HepG2 (cell line): Measurements from ENCODE around the gene CXCL3. TPM values are rescaled to one million over a fixed set of nuclear protein-coding genes. Genes with fewer than 3 reads are reported as not detected.

ENCODE experiments used
- ATAC-seq: fragments of 200-7000 bp; cut with Tn5 transposase; 3 replicates; pipeline ENCODE4 v1.9.1; 2020; ENCODE audit warnings: mild to moderate bottlenecking, moderate library complexity
- BruUV-seq: library from RNA; stranded (reverse); fragments of 400-500 nt; replicated peaks from 2 replicates; lab custom pipeline; 2021; lab: Mats Ljungman, UMichigan
- CTCF ChIA-PET: fragments of 300-600 bp; formaldehyde crosslinking; extraction: SDS; loops from one replicate; lab custom pipeline; 2021; ENCODE audit warnings: low total read pairs, inconsistent platforms, low intra/inter-chr PET ratio; lab: Yijun Ruan, JAX
- POLR2A ChIA-PET: fragments of 350-600 bp; sonication (Branson Sonifier 250); formaldehyde crosslinking; loops from one replicate; lab custom pipeline; 2020; ENCODE audit warnings: antibody characterized with exemption, inconsistent platforms; lab: Yijun Ruan, JAX
- DNase-seq: peaks from one replicate; pipeline ENCODE4 v3.0.0-alpha.2; 2015; ENCODE audit warnings: low spot score
- FAIRE-seq: peaks from 3 replicates; lab custom pipeline; 2011; peaks lifted over from hg19 to GRCh38; lab: Jason Lieb, UNC
- H2AFZ ChIP-seq: one replicate; pipeline ENCODE4 v1.6.1; 2011; ENCODE audit warnings: low read length, inconsistent platforms
- H3K27ac ChIP-seq: fragments of 300-600 bp; 3 replicates; pipeline ENCODE4 v1.8.0; 2011; ENCODE audit warnings: mixed run types, mild to moderate bottlenecking, mixed read lengths, low read length, inconsistent platforms; ENCODE audit not compliant: insufficient read depth; ENCODE audit errors: extremely low read length
- H3K27me3 ChIP-seq, 2 experiments: fragments of 200-600 bp in 1 of 2; 2 replicates in 1 of 2; 3 replicates in 1 of 2; pipeline versions ENCODE4 v1.6.0 to v1.8.0; 2011; ENCODE audit warnings: low read length in 2 of 2, mild to moderate bottlenecking in 2 of 2, moderate library complexity in 2 of 2, inconsistent platforms in 1 of 2; ENCODE audit not compliant: insufficient read depth in 2 of 2, control insufficient read depth in 1 of 2
- H3K36me3 ChIP-seq, 2 experiments: fragments of 200-600 bp in 1 of 2; replicated peaks in 1 of 2; 2 replicates in 1 of 2; 3 replicates in 1 of 2; pipeline versions ENCODE4 v1.5.1 to v1.8.0; 2011; ENCODE audit warnings: low read length in 2 of 2, inconsistent platforms in 1 of 2; ENCODE audit not compliant: insufficient read depth in 2 of 2, control insufficient read depth in 1 of 2
- H3K4me1 ChIP-seq: 2 replicates; pipeline ENCODE4 v1.5.1; 2012; ENCODE audit warnings: low read length, inconsistent platforms; ENCODE audit not compliant: insufficient read depth
- H3K4me2 ChIP-seq: 2 replicates; pipeline ENCODE4 v1.6.0; 2011; ENCODE audit warnings: low read depth, low read length, inconsistent platforms
- H3K4me3 ChIP-seq, 3 experiments: fragments of 200-600 bp in 1 of 3; sonication (generic), shearing (Covaris generic) in 1 of 3; replicated peaks in 1 of 3; 2 replicates each; pipeline ENCODE4 v1.5.1; 2011 to 2016; ENCODE audit warnings: low read length in 3 of 3, inconsistent platforms in 2 of 3, low read depth in 2 of 3, mild to moderate bottlenecking in 2 of 3, control low read depth in 1 of 3, mixed read lengths in 1 of 3; ENCODE audit not compliant: insufficient read depth in 1 of 3
- H3K79me2 ChIP-seq: one replicate; pipeline ENCODE4 v1.6.1; 2011; ENCODE audit warnings: low read length, inconsistent platforms; ENCODE audit not compliant: insufficient read depth
- H3K9ac ChIP-seq: 2 replicates; pipeline ENCODE4 v1.6.0; 2011; ENCODE audit warnings: mild to moderate bottlenecking, low read depth, low read length, inconsistent platforms; ENCODE audit not compliant: insufficient read depth
- H3K9me3 ChIP-seq: 2 replicates; pipeline ENCODE4 v1.5.1; 2012; ENCODE audit warnings: mild to moderate bottlenecking, low read length
- H4K20me1 ChIP-seq: 2 replicates; pipeline ENCODE4 v1.6.0; 2011; ENCODE audit warnings: inconsistent platforms, mild to moderate bottlenecking, low read length, moderate library complexity; ENCODE audit not compliant: insufficient read depth
- ATM ChIP-seq: fragments of 450-650 bp; IDR thresholded peaks from 2 replicates; pipeline ENCODE4 v1.7.1; 2017; ENCODE audit warnings: mild to moderate bottlenecking, borderline replicate concordance
- FOXA3 ChIP-seq: IDR thresholded peaks from 2 replicates; pipeline ENCODE4 v1.6.1; 2016; ENCODE audit warnings: missing genetic modification reagents, missing compliant biosample characterization
- FOXP1 ChIP-seq, 2 experiments: fragments of 450-650 bp in 1 of 2; IDR thresholded peaks; 2 replicates each; pipeline ENCODE4 v1.6.1; 2017 to 2018; ENCODE audit warnings: antibody characterized with exemption in 1 of 2
- HNF4A ChIP-seq: sonication (generic); formaldehyde crosslinking; IDR thresholded peaks from 2 replicates; pipeline ENCODE4 v1.4.0; 2020; ENCODE audit warnings: missing genetic modification reagents
- NFYB ChIP-seq: sonication (generic); formaldehyde crosslinking; IDR thresholded peaks from 2 replicates; pipeline ENCODE4 v1.4.0; 2020; ENCODE audit warnings: missing genetic modification reagents
- PHF5A ChIP-seq: IDR thresholded peaks from one replicate; pipeline ENCODE4 v1.6.1; 2018; ENCODE audit warnings: low read depth, missing genetic modification reagents; ENCODE audit not compliant: unreplicated experiment
- PLSCR1 ChIP-seq: sonication (generic); formaldehyde crosslinking; IDR thresholded peaks from 2 replicates; pipeline ENCODE4 v1.5.0; 2020; ENCODE audit warnings: missing genetic modification reagents, mild to moderate bottlenecking, borderline replicate concordance
- SP4 ChIP-seq: sonication (generic); formaldehyde crosslinking; IDR thresholded peaks from 2 replicates; pipeline ENCODE4 v1.8.1; 2023; ENCODE audit warnings: mild to moderate bottlenecking, missing genetic modification reagents
- TARDBP ChIP-seq: sonication (generic); formaldehyde crosslinking; IDR thresholded peaks from 2 replicates; pipeline ENCODE4 v1.8.0; 2022; ENCODE audit warnings: mild to moderate bottlenecking, missing genetic modification reagents
- TOPORS ChIP-seq: sonication (generic); formaldehyde crosslinking; IDR thresholded peaks from 2 replicates; pipeline ENCODE4 v1.8.0; 2023; ENCODE audit warnings: mild to moderate bottlenecking, missing genetic modification reagents
- WGBS: methylation state at CpG from one replicate; pipeline ENCODE4 v1.1.6; 2017; ENCODE audit warnings: low lambda C conversion rate; 5-methylcytosine and 5-hydroxymethylcytosine counted together
- in situ Hi-C: cut with HindIII; loops from 2 replicates; pipeline ENCODE4 v1.10.0; 2017; ENCODE audit warnings: low pct_unique_long_range_greater_than_20kb; ENCODE audit not compliant: extremely low pct_ligation_motif_present
- intact Hi-C: fragments of 100-400 bp; cut with micrococcal nuclease; formaldehyde crosslinking; loops from one replicate; pipeline ENCODE4 v1.10.0; 2022; ENCODE audit not compliant: unreplicated experiment
- polyA plus RNA-seq, 8 experiments: library from polyadenylated mRNA; depleted of rRNA in 3 of 8; stranded (reverse) in 7 of 8; unstranded in 1 of 8; fragments of >200 nt; fragmentation: Illumina TruSeq in 4 of 8; extraction: Trizol in 4 of 8; gene quantifications; 2 replicates each; pipeline versions ENCODE4 v1.2.1 to v1.2.3, GENCODE V29; 2011 to 2016; ENCODE audit warnings: low read depth in 4 of 8, missing spikeins in 1 of 8, mixed read lengths in 1 of 8; ENCODE audit not compliant: insufficient read depth in 1 of 8
- total RNA-seq, 5 experiments: library from RNA; depleted of rRNA; stranded (reverse); fragments of >200 nt; fragmentation: Illumina TruSeq; extraction: Trizol; gene quantifications; 2 replicates each; pipeline ENCODE4 v1.2.3, GENCODE V29; 2016; ENCODE audit warnings: low read depth in 1 of 5

Gene CXCL3
- total and polyA plus RNA-seq, 2 of the 13 experiments (the other 11 are each of a cell fraction or from before 2014, with no cell fraction given) = 0.13 TPM; not detected in 1

- 15% methylated on average over 6 of the region's 6 CpGs for WGBS
- ChIA-PET CTCF (no interaction called here), POLR2A (no interaction called here)
- Histone ChIP-seq H3K4me1 (peaks cover 10% of the 10 kb centered on the region), H3K27ac (no peak overlapping the region), H2AFZ (no peak overlapping the region), H3K27me3 (peaks cover 3 to 24% of the 10 kb centered on the region in 2 experiments), H3K79me2 (no peaks in the 10 kb centered on the region), H3K9me3 (no peaks in the 10 kb centered on the region), H3K9ac (no peak overlapping the region), H3K36me3 (no peaks in the 10 kb centered on the region), H3K4me2 (no peak overlapping the region), H4K20me1 (no peaks in the 10 kb centered on the region), H3K4me3 (no peak overlapping the region)
- DNase-seq (no peak), FAIRE-seq (no peak), ATAC-seq (no peak)
- TF ChIP-seq FOXA3 (no peak), ATM (no peak), SP4 (no peak), HNF4A (CRISPR knock-in tag) (no peak), PLSCR1 (CRISPR knock-in tag) (no peak), TARDBP (CRISPR knock-in tag) (no peak), TOPORS (CRISPR knock-in tag) (no peak), NFYB (no peak), PHF5A (CRISPR knock-in tag) (no peak), FOXP1 (IDR thresholded peaks at IDR 0.05) (no peak), FOXP1 (CRISPR knock-in tag; IDR thresholded peaks at IDR 0.05) (no peak)
- intact Hi-C loops (no loop called here), in situ Hi-C loops (no loop called here)
- no TSS peak for BruUV-seq
Observed at GRCh38 chr4:74000301-74000700, 38.2 kb downstream of the CXCL3 start.
